B cell (primary cell): Measurements from ENCODE around the gene SH3BGR.

Source experiments
- EZH2 ChIP-seq: IDR thresholded peaks from 2 replicates; pipeline ENCODE4 v1.6.1; 2012; ENCODE audit warnings: borderline replicate concordance, low read depth, mild to moderate bottlenecking, moderate library complexity, low read length; ENCODE audit not compliant: insufficient read depth, poor library complexity, severe bottlenecking
- TF ChIP-seq, protein P1 (sequence below): fragments of 200-600 bp; IDR thresholded peaks from one replicate; pipeline ENCODE4 v1.8.0; 2022; ENCODE audit warnings: antibody characterized with exemption, mild to moderate bottlenecking

DNA sequence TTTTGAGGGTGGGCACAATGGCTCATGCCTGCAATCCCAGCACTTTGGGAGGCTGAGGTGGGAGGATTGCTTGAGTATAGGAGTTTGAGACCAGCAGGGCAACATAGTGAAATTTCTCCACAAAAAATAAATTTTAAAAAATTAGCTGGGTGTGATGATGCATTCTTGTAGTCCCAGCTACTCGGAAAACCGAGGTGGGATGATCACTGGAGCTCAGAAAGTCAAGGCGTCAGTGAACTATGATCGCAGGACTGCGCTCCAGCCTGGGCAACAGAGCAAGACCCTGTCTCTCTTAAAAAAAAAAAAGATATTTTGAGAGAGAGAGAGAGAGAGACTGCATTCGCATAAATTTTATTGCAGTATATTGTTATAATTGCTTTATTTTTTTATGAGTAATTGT, 85.1 kb downstream of the SH3BGR start:
- TF ChIP-seq, protein P1, sequence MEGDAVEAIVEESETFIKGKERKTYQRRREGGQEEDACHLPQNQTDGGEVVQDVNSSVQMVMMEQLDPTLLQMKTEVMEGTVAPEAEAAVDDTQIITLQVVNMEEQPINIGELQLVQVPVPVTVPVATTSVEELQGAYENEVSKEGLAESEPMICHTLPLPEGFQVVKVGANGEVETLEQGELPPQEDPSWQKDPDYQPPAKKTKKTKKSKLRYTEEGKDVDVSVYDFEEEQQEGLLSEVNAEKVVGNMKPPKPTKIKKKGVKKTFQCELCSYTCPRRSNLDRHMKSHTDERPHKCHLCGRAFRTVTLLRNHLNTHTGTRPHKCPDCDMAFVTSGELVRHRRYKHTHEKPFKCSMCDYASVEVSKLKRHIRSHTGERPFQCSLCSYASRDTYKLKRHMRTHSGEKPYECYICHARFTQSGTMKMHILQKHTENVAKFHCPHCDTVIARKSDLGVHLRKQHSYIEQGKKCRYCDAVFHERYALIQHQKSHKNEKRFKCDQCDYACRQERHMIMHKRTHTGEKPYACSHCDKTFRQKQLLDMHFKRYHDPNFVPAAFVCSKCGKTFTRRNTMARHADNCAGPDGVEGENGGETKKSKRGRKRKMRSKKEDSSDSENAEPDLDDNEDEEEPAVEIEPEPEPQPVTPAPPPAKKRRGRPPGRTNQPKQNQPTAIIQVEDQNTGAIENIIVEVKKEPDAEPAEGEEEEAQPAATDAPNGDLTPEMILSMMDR, result no peak
- TF ChIP-seq EZH2, result no peak
